ENCODE measurements around the gene IFNAR2.

DNA sequence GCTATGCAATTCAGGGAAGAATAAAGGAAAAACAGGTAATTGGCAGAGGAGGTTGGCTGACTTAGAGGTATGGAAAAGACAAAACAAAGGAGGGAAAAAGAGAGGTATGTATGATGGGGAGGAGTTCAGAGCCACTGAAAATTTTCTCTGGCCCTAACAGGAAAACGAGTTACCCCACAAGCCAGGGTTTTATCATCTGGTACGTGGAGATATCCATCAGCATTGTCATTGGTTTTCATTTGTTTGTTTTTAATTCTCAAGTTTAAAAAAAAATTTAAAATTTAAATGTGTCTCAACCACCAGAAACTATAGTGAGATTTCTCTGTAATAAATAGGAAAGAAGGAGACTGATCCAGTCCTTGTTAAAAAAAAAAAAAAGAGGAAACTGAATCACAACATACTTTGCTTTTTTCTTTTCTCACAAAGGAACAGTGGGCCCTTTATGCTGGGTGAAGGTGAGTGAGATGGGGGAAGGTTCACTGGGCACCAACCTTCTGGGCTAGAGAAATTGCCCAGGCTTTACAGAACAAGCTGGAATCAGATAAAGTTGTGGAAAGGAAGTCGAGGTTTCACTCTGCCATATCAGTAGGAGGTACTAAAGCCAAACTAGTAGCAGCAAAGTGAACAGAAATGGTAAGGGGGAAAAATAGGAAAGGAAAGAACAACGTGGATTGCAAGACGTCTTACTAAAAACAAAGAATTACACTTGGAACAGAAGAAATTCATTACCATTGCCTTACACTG lies 2.7 kb downstream of the IFNAR2 start:
- TF ChIP-seq, protein P1, sequence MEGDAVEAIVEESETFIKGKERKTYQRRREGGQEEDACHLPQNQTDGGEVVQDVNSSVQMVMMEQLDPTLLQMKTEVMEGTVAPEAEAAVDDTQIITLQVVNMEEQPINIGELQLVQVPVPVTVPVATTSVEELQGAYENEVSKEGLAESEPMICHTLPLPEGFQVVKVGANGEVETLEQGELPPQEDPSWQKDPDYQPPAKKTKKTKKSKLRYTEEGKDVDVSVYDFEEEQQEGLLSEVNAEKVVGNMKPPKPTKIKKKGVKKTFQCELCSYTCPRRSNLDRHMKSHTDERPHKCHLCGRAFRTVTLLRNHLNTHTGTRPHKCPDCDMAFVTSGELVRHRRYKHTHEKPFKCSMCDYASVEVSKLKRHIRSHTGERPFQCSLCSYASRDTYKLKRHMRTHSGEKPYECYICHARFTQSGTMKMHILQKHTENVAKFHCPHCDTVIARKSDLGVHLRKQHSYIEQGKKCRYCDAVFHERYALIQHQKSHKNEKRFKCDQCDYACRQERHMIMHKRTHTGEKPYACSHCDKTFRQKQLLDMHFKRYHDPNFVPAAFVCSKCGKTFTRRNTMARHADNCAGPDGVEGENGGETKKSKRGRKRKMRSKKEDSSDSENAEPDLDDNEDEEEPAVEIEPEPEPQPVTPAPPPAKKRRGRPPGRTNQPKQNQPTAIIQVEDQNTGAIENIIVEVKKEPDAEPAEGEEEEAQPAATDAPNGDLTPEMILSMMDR (IDR thresholded peaks at IDR 0.05) = no peak
- TF ChIP-seq POLR2AphosphoS5 (IDR thresholded peaks at IDR 0.05) (no peak), EP300 (IDR thresholded peaks at IDR 0.05; ENCODE audit: low read depth) (no peak), POLR2A (IDR thresholded peaks at IDR 0.05) (no peak)

All from transverse colon (tissue), 4 donors.